GM20431 (cell line): ENCODE results near the gene AFF1.

Experiments used
- in situ Hi-C: fragments of 300-500 bp; cut with MseI, MboI; formaldehyde crosslinking; loops from one replicate; pipeline ENCODE4 v1.15.0; 2020; ENCODE audit warnings: low sequenced_read_pairs; ENCODE audit not compliant: unreplicated experiment

AFF1 gene

DNA sequence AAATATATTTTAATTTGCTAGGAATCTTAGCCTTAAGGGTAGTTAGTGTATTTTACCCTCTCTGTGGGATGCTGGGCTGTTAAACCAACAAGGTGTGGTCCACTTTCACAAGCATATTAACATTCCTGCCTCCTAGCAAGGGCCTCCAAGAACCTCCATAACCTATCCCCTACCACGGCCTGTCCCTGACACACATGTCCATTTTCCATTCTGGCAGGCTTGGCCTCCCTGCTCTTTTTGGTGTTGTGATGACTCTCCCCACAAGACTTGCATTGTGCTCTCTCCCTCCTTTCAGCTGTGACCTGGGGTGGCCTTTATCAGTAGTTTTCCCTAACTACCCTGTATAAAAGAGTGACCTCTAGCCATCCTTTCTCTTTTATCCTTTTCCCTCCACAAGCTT is 165.4 kb downstream of the AFF1 start:
- in situ Hi-C loops = no loop called here

- in situ Hi-C loops = no loop called here
Observed at GRCh38 chr4:87101543-87102199, 166.9 kb downstream of the AFF1 start.

DNA sequence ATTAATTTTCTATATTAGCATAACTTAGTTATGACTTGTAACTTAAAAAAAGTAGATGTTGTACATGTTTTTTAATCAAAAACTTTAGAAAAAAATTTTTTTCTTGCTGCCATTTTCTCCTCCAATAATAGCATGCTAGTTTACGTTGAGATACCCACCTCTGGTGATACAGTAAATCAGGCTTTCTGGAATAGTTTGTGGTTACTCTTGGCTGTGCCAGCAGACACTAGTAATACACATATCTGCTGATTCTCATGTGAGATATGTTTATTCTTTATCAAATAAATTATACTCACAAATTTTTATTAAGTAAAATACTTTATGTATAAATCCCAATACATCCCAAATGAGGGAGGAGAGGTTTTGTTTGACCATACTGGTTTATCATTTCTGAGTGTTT is 168.3 kb downstream of the AFF1 start:
- in situ Hi-C loops = no loop called here

DNA sequence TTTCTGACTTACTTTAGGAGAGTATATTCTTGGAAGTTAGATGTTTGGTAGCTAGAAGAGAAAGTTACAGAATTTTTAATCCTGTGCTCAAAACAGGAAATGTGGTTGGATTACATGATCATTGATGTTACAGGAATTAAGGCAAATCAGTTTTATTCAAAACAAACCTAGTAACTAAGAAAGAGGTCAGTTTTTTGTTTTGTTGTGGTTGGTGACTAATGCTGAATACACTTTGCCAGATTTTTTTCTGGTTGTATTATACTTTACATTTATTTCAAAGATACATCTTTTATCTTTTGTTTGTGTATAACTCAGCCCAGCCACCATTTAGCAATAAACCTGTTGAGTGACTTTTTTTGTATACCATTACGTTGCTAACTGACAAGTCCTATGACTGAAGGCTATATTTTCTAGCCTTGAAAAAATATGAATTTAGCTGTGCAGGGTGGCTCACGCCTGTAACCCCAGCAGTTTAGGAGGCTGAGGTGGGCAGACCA is 168.9 kb downstream of the AFF1 start:
- in situ Hi-C loops = no loop called here

DNA sequence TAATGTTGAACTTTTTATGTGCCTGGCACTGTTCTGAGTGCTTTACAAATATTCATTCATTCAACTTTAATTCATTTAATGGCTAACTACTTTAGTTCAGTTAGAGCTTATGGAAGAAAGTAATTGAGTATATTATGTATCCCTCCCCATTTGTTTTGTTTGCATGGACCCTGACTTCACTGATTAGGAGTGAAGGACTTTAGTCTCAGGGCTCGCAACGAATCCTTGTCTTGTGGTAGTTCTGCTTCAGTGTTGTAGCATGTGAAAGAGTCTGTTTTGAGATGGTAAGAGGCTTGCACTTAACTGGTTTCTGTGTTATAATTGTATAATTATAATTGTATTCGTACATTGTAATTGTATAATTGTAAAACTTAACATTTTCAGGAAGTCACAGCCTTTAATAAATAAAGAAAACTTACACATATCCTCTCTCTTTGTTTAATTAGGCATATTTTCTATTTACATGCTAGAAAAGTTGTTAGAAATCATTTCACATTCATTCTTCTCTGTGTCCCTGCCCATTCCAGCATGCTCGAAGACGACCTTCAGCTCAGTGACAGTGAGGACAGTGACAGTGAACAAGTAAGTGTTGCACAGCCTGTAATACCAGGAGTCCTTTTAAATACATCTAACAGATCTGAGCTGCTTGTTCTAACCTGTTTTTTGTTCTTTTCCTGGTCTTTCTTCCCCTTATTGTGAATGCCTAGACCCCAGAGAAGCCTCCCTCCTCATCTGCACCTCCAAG is 170.5 kb downstream of the AFF1 start:
- in situ Hi-C loops = no loop called here

DNA sequence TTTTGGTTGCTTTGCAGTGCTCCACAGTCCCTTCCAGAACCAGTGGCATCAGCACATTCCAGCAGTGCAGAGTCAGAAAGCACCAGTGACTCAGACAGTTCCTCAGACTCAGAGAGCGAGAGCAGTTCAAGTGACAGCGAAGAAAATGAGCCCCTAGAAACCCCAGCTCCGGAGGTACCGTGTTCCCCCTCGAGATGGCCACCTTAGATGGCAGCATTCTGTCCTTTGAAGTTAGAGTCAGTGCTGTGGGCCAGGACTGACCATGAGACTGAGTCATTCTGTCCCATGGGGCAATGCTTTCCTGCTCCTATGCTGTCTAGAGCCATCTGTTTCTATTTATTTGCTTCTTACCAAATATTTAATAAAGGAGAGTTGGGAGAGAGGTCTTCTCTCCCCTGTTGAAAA is 173.3 kb downstream of the AFF1 start:
- in situ Hi-C loops = no loop called here

GRCh38 chr4:87109121-87109520 is 174.3 kb downstream of the AFF1 start:
- in situ Hi-C loops = no loop called here

- in situ Hi-C loops = no loop called here
Observed at GRCh38 chr4:87109945-87110344, 175.1 kb downstream of the AFF1 start.

- in situ Hi-C loops = no loop called here
Observed at GRCh38 chr4:87112063-87112462, 177.3 kb downstream of the AFF1 start.

DNA sequence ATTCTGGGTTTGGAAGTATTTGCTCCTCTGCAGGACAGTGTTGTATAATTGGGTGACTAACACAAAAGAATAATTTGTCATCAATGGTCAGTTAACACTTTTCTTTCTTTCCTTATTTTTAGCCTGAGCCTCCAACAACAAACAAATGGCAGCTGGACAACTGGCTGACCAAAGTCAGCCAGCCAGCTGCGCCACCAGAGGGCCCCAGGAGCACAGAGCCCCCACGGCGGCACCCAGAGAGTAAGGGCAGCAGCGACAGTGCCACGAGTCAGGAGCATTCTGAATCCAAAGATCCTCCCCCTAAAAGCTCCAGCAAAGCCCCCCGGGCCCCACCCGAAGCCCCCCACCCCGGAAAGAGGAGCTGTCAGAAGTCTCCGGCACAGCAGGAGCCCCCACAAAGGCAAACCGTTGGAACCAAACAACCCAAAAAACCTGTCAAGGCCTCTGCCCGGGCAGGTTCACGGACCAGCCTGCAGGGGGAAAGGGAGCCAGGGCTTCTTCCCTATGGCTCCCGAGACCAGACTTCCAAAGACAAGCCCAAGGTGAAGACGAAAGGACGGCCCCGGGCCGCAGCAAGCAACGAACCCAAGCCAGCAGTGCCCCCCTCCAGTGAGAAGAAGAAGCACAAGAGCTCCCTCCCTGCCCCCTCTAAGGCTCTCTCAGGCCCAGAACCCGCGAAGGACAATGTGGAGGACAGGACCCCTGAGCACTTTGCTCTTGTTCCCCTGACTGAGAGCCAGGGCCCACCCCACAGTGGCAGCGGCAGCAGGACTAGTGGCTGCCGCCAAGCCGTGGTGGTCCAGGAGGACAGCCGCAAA is 179.6 kb downstream of the AFF1 start:
- in situ Hi-C loops = no loop called here

DNA sequence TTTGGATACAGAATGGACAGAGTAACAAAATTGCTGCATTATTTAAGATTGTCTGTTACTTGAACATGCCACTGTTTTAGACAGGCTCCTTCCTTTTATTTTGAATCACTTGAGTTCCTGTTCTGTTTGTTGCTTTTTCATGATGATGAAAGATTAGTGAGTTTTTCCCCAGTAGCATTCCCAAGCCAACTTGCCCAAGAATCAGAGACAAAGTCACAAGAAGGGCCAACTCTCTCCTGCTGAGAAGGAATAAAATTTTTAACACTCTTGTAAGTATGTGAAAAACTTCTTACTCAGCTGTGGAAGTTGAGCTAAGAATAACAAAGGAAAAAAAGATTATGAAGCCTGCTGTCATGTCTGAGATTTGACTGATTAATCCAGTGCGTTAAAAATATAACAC is 181.4 kb downstream of the AFF1 start:
- in situ Hi-C loops = no loop called here

DNA sequence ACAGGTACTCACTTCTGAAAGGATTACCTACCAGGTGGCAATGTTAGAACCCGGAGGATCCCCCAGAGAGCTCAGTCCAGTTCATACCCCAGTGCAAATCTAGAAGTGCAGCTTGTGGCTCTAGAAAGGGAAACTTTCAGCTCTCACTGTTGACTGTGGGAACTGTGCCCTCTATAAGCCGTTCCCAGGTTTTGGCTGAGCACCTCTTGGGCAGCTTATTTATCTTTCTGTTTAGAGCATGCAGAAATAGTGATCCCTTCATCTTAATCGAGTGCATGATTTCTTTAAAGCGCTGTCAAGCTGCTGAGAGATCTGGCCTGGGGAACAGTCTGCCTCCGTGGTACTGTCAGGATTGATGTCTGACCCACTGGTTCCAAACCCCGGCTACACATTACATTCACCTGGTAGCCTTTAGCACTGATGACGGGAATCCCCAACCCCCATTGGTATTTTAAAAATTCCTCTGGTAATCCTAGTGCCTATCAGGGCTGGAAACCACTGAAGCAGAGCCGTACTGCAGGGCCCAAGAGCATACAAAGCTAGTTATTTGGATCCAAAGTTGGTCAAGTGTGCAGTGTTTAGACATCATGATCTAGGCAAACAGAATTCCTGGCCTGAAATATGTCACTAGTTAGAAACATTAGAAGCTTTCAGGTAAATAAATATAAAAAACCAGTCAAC is 182.4 kb downstream of the AFF1 start:
- in situ Hi-C loops = no loop called here

DNA sequence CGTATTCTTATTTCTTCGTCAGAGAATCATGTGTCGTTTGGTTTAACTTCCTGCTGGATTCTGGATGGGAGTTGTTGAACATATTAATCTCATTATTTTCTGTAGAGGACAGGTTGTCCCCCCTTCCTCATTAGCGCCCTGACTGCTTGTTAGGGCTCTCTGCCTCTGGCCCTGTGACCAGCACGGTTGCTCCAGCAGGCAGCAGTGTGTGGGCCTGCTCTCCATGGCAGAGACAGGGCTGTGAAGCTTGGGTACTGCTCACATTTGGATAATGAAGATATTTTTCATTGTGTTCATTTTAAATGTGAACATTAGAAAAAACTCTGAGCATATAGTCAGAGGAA is 182.9 kb downstream of the AFF1 start:
- in situ Hi-C loops = no loop called here

GRCh38 chr4:87118421-87118820 is 183.6 kb downstream of the AFF1 start:
- in situ Hi-C loops = no loop called here

- in situ Hi-C loops = no loop called here
Observed at GRCh38 chr4:87118826-87119225, 184.0 kb downstream of the AFF1 start.

GRCh38 chr4:87120010-87120409 is 185.2 kb downstream of the AFF1 start:
- in situ Hi-C loops = no loop called here

DNA sequence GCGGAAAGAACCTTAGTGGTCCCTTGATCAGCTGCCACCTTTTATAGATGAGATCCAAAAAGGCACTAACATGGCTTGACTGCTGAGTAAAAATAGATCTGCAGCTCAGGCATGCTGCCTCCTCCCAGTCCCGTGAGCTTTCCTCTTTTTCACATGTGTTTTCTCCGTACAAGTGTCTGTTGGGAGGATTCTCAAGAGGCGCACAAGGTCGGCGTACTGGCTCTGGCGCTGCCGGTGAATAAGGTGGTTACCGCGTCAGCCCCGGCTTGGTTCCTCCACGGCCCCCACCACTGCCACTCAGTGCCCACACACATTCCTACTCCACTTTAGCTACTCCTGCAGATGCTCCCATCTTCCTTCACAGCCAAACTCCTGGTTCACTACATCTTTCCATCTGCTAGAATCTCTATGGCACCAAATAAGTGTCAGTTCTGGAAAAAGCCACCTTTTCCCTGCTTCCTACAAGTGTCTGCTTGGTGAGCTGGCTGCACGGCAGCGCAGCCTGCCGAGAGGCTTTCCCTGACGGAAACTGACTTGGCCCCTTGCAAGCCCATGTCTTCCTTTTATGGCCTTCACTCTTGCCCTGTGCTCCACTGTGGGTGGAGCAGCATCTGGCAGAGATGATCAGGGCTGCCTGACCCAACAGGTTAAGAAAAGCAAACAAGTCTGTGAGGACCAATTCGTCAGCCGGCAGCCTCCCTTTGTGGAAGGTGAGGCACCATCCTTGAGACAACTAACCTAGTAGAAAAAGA is 185.8 kb downstream of the AFF1 start:
- in situ Hi-C loops = no loop called here

- in situ Hi-C loops = no loop called here
Observed at GRCh38 chr4:87121341-87122065, 186.7 kb downstream of the AFF1 start.

DNA sequence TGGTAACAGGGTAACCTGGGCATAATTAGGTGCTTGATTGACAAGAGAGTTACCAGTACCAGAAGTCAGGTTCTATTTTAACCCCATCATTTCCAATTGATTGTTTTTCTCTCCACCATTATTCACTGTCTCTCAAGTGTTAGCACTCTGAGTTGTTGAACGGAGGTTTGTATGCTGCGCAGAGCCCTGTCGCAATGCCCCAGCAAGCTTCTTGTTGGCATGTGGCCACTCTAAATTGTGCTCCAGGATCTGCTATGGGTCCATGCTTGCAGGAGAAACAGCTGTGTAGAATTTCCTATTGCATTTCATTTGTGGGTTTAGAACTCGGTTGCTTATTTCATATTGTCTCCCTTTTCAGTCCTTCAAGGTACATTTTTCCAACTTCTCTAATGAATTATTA is 187.4 kb downstream of the AFF1 start:
- in situ Hi-C loops = no loop called here
